NCI-H1694 (cell line): Measurements from ENCODE around the gene HOXA7.
A peak's percentile ranks its signal among the peaks of the same experiment; 100 is the strongest.

Experiments
- DNase-seq: peaks from one replicate; lab custom pipeline; 2025; lab: John Stamatoyannopoulos, UW

Gene HOXA7

DNA sequence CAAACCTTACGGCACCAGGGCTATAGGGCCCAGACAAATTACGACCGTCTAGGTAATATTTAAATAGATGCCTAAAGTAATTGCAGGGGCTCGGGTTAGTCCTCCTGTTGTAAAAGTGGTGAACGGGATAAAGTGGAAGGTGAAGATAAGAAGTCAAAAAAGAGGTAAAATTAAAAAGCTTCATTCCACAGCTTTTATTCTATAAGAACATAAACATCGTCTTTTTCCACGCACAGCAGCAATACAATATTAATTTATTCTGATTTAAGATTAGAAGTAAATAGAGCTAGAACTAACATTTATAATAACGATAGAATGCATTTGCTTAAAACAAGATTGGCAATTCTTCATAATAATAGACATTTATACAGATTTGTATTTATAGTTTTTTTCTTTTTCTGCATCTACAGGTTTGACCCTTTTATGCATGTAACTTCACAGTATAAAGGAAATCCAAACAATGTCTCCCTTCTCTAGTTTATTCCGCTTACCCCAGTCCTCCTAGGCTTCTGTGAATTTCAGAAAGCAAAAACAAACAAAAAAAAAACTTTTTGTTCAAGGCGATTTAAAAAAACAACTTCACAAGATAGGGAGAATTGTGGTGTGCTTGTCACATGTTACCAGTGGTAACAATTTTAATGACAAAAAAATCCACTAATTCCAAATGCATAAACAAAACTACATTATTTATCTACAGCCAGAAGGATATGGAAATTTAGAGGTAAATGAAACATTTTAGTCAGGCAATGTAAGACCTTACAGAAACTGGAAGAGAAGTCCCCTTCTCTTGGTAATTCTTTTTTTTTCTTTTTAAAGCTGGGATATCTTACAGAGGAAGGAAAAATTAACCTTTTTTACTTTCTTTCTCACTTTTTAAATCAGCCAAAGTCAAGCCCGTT is 14.2 kb upstream of the HOXA7 start:
- DNase-seq: peak; percentile 23

DNA sequence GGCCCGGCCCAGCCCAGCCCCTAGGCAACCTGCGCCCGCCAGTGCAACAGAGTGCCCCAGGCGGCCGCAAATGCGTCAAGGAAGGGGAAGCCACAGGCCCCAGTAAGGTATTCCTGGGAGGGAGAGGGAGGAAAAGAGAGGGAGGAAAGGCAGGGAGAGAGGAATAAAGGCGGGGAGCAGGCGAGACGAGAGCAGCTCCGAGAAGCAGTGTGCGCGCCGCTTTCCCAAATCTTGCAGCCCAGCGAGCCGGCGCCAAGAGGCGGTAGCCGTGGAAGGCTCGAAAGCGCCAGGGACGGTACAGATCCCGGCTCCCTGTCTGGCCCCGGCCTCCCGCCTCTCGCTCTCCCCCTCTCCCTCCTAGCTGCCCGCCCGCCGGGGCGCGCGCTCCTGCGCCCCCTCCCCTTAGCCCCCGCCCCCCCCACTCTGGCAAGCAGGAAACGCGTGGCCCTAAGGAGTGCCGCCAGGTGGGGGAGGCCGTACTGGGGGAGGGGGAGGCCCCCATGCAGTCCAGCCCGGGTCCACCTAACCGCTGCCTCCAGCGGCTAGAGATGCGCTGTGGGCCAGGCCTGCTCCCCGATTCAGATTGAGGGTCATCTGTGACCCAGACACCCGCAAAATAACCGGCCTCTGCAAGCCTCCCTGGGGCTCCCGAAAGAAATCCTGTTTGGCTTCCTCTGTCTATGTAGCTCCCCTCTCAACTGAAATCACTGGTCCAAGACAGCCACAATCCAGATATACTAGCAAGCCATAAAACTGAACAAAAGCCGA is 13.4 kb upstream of the HOXA7 start:
- DNase-seq: no peak

DNA sequence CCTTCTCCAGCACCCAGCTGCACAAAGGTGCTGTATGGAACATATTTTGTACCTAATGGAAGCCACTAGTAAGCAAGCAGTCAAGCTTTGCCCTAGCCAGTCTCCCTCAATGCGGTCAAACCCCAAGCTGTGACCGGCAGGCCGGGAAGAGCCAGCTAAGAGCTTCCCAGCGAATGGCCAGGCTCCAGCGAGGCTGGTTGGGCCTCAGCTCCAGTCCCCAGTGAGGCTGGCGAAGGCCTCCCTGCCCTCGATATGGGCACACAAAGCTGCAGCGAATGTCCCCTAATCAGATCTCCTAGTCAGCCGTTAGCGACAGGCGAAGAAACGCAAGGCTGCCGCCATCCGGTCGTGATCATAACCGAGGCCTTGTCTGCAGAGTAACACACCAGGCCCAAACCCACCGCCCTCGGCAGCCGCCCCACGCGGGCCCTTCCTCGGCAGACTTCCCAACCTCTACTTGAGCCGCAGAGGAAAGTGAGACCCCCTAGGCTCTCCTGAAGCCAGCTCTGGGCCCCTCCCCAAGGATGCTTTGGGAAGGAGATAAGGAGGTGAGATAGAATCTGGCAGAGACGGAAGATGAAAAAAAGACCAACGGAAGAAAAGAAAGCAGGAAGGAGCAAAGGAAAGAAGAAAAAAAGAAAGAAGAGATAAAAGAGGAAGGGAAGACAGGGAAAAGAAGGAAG is 11.9 kb upstream of the HOXA7 start:
- DNase-seq: peak; percentile 66

DNA sequence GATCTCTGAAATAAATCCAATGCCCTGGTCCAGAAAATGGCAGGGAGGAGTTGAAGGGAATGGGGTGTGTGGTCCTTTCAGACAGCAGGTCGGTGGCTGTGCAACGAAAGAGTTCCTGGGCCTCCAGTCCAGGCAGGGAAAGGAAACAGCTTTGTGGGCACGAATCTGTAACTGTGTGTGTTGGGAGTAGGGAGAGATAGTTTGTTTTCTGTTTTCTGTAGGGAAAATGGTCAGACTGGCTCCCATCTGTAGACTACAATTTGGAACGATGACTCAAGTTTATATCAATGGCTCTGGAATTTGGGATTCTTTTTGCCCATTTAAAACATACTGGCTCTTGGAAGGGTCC is 11.4 kb upstream of the HOXA7 start:
- no peak for DNase-seq

DNA sequence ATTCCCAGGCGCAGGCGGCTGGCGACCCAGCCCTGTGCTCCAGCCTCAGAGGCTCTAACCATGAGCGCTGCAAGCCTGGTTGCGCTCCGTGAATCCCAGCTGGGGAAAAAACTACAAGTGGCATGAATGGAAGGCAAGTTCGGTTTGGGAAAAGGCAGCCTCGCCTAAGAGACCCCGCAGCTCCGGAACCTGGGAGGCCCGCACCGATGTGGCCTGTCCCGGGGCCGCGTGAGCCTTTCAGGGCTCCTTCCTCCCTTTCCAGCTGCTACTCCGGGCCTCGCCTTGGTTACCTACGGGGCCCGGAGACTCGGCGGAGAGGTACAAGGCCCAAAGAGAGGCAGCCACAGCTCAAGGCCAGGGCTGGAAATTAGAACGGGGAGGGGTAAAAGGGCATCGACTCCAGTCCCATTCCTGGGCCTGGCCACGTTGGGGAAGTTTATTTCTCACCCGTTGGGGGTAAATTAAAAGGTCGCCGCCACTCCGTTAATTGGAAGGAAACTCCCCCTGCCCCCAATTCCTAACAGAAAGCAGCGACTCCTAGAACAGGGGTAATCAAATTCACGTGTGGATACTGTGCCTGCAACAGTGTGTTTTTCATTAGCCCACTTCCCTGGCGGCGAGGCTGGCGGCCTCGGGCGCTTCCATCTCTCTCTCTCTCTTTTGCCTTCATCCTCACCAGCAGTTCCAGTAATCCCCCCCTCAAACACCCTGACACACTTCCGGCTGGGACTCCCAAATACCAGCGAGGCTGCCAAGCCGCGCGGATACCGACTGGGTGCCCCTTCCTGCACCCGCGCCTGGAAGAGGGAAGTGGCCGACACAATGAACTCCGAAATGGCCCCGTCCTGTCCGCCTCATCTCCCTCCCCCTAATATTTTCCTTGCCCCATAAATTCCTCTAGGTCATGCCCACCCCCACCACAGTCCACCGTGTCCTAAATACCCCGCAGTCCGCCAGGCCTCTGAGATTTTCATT is 10.3 kb upstream of the HOXA7 start:
- DNase-seq: peak; percentile 54

DNA sequence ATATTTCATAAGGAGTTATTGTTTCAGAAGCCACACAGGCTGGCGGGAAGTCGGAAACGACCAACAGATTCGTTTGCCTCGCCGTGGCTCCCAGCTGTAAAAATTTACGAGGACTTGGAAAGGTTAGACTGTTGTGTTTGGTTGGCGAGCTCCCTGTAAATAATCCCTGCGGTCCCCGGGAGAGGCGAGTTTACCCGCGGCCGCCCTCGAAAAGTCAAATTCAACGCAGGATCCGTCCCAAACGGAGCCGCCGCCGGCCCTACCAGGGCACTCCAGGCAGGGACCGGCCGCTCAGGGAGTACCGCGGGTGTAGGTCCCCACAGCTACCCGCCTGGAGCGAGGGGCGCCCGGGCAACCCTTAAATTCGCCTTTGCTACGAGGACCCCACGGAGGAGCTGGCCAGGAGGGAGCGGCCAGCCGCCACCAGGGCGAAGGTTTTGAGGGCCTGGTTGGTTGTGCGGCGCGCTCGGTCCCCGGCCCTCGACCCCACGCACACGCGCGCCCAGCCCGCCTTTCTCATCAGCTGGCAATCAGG is 9.6 kb upstream of the HOXA7 start:
- no peak for DNase-seq

DNA sequence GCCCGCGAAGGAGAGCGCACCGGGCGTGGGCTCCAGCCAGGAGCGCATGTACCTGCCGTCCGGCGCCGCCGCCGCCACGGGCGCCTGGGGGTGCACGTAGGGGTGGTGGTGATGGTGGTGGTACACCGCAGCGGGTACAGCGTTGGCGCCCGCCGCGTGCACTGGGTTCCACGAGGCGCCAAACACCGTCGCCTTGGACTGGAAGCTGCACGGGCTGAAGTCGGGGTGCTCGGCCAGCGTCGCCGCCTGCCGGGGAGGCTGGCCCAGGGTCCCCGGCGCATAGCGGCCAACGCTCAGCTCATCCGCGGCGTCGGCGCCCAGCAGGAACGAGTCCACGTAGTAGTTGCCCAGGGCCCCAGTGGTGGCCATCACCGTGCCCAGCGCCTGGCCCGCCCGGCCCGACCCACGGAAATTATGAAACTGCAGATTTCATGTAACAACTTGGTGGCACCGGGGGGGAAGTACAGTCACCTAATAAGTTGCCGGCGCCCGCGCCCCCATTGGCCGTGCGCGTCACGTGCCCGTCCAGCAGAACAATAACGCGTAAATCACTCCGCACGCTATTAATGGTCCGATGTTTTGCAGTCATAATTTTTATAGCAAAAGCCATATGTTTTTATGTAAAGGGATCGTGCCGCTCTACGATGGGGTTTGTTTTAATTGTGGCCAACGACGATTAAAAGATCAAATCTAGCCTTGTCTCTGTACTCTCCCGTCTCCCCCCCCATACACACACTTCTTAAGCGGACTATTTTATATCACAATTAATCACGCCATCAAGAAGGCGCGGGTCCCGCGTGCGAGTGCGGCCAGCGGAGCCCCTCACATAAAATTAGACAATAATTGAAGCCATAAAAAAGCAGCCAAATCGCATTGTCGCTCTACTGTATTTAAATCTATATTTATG is 8.9 kb upstream of the HOXA7 start, which contains the start of gene HOXA9:
HOXA9 (minus strand) TSS at position 449 of the 907 bp plus-strand sequence; CDS start at position 369, 80 bp downstream.
- no peak for DNase-seq

DNA sequence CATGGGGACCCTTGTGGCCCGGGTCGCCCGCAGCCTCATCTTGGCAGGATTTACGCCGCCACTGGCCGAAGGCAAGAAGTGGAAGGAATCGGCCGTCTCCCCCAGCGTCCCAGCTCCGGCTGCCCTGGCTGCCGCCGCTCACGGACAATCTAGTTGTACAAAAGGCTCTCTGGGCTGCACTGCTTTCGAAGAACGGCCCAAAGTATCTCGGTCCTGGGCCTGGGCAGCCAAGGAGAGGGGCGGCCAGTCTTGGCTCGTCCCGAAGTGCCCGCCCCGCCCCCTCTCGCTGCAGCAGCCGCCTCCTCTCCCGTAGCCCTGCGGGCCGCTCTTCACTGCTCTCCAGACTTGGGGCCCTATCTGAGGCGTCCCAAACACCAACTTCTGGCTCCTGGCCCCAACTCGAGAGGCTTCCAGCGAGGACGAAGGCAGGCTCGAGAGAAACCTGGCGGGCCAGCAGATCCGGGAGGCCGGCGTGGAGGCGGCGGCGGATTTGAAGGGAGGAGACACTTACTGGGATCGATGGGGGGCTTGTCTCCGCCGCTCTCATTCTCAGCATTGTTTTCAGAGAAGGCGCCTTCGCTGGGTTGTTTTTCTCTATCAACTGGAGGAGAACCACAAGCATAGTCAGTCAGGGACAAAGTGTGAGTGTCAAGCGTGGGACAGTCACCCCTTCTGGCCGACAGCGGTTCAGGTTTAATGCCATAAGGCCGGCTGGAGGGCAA is 8.1 kb upstream of the HOXA7 start:
- DNase-seq: no peak

DNA sequence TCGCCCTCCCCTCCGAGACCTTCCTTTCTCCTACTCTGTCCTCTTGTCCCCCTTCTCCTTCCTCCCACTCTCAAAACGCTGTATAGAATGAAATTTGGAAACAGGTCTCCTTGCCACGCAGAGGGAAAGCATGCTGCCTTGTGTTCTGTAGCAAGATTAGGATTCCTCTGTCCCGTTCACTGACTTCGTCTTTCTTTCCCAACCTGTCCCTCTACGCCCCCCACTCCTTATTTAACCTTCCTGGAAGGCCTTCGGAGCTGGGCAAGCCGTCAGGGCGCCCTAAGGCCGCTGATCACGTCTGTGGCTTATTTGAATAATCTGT is 7.5 kb upstream of the HOXA7 start:
- DNase-seq: no peak

DNA sequence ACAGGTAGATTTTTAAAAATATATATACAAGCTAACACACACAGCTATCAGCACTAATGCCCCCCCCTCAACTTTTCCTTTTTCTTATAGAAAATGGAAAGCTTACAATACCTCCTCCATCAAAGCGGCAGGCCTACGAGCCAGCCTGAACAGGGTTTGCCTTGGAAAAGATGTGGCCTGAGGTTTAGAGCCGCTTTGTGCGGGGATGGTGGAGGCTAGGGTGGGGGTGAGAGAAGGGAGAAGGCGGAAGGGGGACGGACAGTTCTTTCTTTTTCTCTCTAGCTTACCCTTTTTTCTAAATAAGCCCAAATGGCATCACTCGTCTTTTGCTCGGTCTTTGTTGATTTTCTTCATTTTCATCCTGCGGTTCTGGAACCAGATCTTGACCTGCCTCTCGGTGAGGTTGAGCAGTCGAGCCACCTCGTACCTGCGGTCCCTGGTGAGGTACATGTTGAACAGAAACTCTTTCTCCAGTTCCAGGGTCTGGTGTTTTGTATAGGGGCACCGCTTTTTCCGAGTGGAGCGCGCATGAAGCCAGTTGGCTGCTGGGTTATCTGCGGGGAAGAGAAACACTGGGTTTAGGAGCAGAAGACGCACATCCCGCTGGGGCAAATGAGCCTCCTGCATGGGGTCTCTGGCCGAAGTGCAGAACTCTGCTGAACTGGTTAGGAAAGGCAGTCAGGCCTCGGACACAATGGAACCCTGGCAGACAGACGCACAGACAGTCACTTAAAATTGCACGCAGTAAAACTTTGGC is 7.0 kb upstream of the HOXA7 start:
- no peak for DNase-seq

DNA sequence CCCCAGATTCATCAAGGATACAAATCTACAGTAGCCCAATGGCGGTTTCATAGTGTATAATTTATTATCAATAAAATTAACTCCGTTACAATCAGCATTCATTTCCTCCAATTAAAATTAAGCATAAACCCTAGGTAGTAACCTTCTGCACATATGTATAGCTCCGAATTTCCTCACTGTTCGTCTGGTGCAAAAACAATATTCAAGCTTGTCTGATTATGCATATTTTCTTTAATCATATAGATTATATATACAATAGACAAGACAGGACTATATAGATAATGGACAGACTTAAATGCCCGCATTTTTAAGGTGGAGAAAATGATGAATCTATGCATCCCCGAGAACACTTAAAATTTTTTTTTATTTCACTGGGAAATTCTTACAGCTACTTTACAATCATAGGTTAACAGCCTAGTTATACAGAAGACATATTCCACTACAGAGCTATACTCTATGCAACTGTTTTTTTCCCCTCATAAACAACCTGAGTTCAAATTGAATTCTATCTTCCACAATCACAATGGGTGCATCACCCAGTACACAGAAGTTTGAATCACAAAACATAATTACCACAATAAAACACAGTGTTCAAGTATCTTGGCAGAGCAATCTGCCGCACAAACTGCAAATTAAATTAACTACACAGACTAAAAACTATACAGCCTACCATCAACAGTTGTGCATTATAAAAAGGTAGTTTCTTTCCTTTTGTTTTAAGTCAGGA is 6.2 kb upstream of the HOXA7 start:
- no peak for DNase-seq

DNA sequence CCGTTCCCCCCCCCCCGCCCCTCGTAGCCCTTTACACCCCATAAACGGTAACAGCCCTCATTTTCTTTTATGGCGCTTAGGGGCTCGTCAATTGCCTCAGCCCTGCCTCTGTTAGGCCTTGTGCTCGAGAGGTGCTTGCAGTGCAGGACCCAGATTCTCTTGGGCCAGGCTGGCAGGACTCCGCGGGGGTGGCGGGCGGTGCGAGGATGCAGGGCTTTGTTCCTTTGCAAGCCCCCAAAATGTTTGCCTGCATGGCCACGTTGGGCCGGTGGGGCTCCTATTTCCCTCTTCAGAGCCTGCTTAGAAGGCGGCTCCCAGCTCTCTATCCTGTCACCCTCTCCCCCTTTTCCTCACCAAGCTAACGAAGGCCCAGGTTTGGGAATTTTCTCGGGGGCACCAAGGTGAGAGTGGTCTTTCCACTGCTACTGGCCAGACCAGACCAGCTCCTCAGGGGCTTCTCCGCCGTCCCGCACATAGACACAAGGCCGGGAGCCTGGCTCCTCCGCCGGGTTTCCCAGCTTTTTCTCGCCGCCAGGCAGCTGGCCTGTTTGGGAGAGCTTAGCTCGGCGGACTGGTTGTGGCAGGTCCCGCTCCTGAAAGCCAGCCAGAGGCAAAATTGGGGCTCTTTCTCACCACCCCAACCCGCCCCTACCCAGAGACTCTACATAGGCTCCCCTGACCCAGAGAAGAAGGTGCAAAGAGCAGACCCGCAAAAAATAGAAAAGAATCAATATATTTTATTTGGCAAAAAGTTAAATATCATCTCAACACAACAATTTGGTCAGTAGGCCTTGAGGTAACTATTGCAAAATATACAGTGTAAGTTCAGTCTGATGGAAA is 5.5 kb upstream of the HOXA7 start:
- DNase-seq: no peak

DNA sequence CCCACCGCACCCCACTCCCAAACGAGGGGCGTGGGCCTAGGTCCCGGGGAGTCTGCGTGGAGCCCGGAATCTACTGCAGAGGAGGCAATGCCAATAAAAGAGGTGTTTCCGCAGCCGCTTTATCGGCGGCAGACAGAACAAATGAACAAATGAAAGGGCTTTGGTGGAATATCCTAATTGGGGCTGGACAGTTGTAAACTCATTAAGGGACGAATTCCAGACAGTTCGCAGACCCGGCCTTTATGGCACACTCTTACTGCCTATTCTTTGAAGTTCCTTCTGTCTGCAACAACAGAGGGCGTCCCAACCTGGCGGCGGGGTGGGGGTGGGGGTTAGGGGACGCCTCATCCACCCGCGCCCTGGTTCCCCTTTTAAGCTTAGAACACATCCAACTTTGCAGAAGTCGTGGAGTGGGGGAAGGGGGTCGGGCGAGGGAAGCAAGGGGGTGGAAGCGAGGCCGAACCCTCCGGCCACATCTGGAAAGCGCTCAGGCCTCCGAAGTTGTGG is 4.8 kb upstream of the HOXA7 start:
- no peak for DNase-seq

DNA sequence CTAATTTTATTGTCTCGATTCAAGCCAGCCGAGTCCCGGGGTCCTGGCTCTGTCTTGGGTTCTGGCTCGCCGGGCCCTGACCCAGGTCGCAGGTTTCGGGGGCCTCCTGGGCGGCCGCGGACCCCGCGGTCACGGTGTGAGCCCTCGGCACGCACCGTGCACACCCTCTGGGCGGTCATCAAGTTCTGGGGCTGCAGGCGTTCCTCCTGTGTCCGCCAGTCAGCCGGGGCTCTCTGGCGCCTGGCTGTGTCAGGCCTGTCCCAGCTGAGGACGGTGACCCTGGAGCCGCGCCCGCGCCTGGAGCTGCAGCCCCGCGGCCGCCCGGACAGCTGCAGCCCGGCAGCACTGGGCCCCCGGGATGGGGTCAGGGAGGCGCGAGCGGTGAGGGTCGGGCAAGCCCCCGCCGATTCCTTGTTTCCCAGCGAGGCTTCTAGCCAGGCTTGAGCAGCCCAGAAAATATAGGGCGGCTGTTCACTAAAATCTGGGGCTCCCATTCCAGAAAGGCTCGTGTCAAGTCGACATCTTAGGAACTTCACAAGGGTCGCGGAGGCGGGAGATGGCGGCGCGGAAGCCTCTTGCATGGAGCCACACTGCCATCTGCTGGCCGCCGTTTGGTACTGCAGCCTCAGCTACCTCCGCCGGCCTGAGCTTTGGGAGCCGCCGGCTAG is 4.2 kb upstream of the HOXA7 start:
- peak; percentile 70 for DNase-seq

DNA sequence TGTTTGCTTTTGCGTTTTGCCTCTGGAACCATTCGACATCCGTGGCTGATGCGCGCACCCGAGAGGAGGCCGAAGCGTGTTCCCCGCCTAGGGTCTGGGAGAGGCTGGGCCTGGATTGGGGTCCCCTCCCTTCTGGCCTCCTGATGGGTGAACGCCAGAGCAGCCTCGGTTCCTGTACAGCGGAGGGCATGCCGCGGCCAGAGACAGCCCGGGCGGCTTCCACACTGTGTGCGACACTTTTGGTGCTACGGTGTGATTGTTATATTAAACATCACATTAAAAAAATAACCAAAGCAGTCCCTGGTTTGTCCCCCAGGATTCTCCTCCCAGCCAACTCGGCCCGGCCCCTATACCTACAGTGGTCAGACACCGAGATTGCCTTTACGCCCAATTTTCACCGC is 3.7 kb upstream of the HOXA7 start:
- DNase-seq: no peak
